ENCODE data around the gene RAP1A.

DNA sequence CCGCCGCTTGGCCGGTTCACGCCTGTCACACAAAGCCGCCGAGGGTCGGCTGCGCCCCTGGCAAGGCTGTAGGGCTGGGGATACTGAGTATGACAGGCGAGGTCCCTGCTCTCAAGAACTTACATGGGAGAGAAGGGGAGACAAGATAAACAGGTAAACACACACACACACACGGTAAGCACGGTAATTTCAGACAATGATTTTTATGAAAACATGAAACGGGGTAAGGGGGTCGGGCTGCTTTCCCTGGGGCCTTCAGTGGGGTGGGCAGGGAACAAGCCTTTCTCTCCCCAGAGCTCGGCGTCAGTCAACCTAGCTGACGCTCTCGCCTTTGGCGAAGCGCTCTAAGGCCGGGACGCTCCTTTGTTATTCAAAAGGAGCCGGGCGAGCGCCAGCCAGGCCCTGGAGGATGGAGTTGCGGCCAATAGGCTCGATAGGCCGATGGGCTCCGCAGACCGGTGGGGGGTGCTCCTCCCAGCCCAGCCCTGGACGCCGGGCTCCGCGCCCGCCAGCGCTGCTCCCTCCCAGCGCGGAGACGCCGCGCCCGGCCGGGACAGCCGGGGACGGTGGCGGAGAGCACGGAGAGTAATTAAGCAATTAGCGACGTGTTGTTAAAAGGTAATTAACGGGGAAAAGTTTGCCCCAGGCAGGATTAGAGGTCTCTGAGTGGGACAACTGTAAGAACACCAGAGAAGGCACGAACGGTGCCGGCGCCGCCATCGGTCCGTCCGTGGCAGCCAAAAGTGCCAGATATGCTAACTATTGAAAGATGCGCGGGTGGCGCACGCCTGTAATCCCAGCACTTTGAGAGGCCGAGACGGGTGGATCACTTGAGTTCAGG lies 120.6 kb downstream of the RAP1A start:
- TF ChIP-seq, protein P1, sequence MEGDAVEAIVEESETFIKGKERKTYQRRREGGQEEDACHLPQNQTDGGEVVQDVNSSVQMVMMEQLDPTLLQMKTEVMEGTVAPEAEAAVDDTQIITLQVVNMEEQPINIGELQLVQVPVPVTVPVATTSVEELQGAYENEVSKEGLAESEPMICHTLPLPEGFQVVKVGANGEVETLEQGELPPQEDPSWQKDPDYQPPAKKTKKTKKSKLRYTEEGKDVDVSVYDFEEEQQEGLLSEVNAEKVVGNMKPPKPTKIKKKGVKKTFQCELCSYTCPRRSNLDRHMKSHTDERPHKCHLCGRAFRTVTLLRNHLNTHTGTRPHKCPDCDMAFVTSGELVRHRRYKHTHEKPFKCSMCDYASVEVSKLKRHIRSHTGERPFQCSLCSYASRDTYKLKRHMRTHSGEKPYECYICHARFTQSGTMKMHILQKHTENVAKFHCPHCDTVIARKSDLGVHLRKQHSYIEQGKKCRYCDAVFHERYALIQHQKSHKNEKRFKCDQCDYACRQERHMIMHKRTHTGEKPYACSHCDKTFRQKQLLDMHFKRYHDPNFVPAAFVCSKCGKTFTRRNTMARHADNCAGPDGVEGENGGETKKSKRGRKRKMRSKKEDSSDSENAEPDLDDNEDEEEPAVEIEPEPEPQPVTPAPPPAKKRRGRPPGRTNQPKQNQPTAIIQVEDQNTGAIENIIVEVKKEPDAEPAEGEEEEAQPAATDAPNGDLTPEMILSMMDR (conservative IDR thresholded peaks at IDR 0.05 in 1 of 2, IDR thresholded peaks at IDR 0.05 in 1 of 2; ENCODE audit: extremely low read depth in 1 of 2, insufficient read depth in 1 of 2, low read depth in 1 of 2, low read length in 2 of 2): no peak
- TF ChIP-seq EZH2 (IDR thresholded peaks at IDR 0.05; ENCODE audit: borderline replicate concordance, low read length): no peak
